ENCODE data around the gene BMS1.

DNA sequence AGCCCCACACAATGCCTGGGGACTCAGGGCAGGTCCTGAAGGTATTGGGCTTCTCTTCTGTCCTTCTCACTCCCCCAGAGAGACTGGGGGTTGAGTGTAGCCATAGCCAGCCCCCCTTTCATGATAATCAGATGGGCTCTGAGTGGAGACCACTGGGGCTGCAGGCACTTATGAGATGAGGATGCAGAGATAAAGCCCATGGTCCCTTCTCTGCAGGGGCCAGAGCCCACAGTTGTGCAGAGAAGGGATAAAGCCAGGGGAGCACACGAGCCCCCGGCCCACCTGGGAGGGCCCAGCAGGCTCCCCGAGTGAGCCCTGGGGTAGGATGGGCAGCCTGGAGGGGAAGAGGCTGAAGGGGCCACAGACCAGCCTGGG lies 96.2 kb downstream of the BMS1 start:
- TF ChIP-seq, protein P1, sequence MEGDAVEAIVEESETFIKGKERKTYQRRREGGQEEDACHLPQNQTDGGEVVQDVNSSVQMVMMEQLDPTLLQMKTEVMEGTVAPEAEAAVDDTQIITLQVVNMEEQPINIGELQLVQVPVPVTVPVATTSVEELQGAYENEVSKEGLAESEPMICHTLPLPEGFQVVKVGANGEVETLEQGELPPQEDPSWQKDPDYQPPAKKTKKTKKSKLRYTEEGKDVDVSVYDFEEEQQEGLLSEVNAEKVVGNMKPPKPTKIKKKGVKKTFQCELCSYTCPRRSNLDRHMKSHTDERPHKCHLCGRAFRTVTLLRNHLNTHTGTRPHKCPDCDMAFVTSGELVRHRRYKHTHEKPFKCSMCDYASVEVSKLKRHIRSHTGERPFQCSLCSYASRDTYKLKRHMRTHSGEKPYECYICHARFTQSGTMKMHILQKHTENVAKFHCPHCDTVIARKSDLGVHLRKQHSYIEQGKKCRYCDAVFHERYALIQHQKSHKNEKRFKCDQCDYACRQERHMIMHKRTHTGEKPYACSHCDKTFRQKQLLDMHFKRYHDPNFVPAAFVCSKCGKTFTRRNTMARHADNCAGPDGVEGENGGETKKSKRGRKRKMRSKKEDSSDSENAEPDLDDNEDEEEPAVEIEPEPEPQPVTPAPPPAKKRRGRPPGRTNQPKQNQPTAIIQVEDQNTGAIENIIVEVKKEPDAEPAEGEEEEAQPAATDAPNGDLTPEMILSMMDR (conservative IDR thresholded peaks at IDR 0.05; ENCODE audit: low read depth, low read length), result no peak
- TF ChIP-seq POLR2A (IDR thresholded peaks at IDR 0.05; ENCODE audit: low read depth, low read length), result no peak
- TF ChIP-seq RFX5 (IDR thresholded peaks at IDR 0.05; ENCODE audit: low read depth, low read length), result no peak
- no peak for TF ChIP-seq BHLHE40 (IDR thresholded peaks at IDR 0.05; ENCODE audit: low read depth, low read length)
- no peak for TF ChIP-seq FOS (IDR thresholded peaks at IDR 0.05; ENCODE audit: low read depth, low read length)
- TF ChIP-seq CEBPB (IDR thresholded peaks at IDR 0.05; ENCODE audit: low read depth, low read length), result no peak
- no peak for TF ChIP-seq NFE2L2 (IDR thresholded peaks at IDR 0.05; ENCODE audit: low read depth, low read length)
- TF ChIP-seq MXI1 (IDR thresholded peaks at IDR 0.05; ENCODE audit: borderline replicate concordance, low read depth, low read length), result no peak
- TF ChIP-seq, protein P2, sequence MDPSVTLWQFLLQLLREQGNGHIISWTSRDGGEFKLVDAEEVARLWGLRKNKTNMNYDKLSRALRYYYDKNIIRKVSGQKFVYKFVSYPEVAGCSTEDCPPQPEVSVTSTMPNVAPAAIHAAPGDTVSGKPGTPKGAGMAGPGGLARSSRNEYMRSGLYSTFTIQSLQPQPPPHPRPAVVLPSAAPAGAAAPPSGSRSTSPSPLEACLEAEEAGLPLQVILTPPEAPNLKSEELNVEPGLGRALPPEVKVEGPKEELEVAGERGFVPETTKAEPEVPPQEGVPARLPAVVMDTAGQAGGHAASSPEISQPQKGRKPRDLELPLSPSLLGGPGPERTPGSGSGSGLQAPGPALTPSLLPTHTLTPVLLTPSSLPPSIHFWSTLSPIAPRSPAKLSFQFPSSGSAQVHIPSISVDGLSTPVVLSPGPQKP (IDR thresholded peaks at IDR 0.05; ENCODE audit: borderline replicate concordance, low read depth, low read length), result no peak
- no peak for TF ChIP-seq SMC3 (IDR thresholded peaks at IDR 0.05; ENCODE audit: low read depth, low read length)

Measured in IMR-90 (cell line).